ENCODE results near the gene LCN12.
A peak's percentile ranks its signal among the peaks of the same experiment; 100 is the strongest.

LCN12 gene

GRCh38 chr9:136974817-136975535 is 22.9 kb downstream of the LCN12 start:
- DNase-seq = no peak

GRCh38 chr9:136975644-136976043 is 23.6 kb downstream of the LCN12 start:
- DNase-seq = no peak

GRCh38 chr9:136977223-136977622 is 25.1 kb downstream of the LCN12 start, which contains the start of gene PTGDS:
PTGDS (plus strand) TSS chr9:136977504; CDS start chr9:136977579, 75 bp downstream.
- DNase-seq = no peak

DNA sequence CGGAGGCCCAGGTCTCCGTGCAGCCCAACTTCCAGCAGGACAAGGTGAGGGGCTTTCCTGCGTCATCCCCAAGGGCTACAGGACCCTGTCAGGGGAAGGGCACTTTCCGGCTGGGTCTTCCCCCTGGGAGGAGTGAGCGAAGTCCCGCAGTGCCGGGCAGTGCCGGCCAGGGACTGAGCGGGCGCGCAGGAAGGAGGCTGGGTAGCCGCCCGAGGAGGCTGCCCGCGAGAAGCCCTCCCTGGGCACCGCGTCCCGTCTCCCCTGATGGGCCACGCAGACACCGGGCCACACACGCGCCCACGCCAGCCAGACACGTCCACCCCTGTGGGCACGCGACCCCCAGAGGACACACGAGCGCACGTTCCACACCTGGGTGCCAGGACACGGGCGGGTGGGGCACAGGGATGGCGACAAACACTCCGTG is 25.6 kb downstream of the LCN12 start:
- no peak for DNase-seq

- DNase-seq = peak; percentile 74
Observed at GRCh38 chr9:136978073-136978864, 26.2 kb downstream of the LCN12 start.

DNA sequence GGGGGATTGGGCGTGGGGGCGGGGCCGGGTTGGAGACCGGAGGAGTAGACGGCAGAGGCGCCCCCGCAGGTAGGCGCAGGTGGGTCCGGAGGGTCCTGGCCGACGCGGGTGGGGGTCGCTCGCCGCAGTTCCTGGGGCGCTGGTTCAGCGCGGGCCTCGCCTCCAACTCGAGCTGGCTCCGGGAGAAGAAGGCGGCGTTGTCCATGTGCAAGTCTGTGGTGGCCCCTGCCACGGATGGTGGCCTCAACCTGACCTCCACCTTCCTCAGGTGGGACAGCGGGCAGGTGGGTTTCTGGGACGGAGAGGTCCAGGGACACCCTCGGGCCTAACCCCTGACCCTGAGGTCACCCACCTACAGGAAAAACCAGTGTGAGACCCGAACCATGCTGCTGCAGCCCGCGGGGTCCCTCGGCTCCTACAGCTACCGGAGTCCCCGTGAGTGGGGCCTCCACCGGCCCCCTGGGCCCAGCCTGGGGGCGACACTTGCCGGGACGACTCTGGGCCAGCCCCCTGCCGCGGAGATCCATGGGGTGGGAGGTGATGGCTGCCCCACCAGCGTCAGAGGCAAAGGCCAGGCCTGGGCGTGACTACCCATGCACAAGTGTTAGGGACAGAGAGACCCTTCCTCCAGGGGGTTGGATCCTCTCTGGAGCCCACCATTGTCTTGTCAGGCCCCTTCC is 26.9 kb downstream of the LCN12 start:
- no peak for DNase-seq

DNA sequence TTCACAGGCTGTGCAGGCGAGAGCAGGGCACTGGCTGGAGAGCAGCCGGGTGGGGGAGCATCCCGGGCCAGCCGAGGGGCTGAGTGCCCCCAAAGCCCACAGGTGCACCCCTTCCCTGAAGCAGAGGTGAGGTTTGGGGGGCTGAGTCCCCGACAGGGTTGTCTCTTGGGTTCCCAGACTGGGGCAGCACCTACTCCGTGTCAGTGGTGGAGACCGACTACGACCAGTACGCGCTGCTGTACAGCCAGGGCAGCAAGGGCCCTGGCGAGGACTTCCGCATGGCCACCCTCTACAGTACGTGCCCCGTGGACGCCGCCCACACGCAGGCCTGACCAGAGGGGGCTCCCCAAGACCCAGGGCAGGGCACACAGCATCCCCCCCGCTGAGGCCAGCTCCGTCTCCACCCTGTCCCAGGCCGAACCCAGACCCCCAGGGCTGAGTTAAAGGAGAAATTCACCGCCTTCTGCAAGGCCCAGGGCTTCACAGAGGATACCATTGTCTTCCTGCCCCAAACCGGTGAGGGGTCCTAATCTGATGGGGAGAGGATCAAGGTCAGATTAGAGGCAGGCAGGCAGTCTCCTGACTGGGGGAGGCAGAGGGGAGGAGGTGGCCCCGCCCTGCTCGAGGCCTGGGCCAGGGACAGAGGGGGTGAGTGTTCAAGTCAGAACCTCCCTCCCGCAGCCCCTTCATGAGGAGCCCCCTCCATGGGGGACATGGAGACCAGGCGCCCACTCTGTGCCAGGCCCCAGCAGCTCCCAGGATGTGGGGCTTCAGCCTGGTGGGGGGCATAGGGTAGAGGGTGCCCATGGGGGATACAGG is 27.9 kb downstream of the LCN12 start:
- no peak for DNase-seq

GRCh38 chr9:136980669-136981478 is 28.8 kb downstream of the LCN12 start:
- no peak for DNase-seq

DNA sequence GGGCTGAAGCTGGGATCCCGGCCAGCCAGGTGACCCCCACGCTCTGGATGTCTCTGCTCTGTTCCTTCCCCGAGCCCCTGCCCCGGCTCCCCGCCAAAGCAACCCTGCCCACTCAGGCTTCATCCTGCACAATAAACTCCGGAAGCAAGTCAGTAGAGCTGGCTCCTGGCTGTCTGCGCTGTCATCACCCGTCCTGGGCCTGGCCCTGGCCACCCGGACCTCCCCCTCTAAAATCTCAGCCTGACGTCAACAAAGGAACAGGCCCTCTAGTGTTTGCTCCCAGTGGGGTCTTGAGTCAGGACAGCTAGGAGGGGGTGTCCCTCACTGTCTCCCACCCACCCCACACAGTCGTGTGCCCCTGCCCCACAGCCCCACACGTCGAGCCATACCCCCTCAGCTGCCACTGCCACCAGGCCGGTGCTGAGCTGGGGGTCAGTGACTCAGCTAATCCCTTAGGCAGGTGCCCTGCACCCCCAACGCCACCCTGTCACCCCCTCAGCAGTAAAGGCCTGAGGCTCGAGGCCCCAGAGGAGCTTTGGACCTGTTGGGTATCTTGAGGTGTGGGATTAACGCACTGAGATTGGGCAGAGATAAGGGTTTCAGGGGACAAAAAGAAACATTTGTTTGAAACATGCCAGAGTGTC is 29.6 kb downstream of the LCN12 start:
- no peak for DNase-seq

DNA sequence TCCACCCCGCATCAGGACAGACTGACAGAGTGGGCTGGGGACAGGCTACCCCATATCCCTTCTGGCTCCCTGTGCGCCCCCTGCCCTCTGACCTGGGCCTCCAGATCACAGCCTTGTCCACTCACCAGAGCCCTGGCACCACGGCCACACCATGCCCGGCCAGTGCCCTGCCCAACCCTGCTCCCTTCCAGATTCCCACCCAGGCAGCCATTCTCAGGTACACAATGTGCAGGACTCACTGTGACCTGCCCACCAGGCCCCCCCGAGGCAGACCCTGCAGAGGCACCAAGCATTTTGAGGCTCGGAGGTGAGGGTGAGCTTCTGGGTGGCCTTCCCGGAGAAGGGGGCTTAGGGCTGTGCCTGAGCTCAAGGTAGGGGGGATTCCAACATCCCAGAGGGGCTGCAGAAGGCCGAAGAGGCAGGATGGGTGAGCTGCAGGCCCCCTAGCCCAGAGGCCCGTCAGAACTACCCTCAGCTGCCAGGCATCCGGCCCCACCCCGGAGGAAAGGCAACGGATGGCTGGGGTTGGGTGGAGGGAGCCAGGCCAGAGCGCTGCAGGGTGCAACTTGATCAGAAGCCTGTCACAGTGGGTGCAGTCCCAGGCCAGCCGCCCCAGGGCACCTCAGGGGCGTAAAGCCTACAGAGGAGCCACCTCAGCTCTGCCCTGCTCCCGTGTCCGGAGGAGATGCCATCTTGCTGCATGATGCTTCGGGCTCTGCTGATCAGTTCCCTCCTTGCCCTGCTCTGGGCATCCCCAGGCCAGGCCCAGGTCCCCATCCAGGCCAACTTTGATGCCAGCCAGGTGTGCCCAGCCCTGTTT is 30.4 kb downstream of the LCN12 start, which contains the start of gene LCNL1:
TSS of gene LCNL1 (plus strand) at position 762 of the 820 bp plus-strand sequence. CDS start 594 bp downstream, outside the sequence.
- DNase-seq = no peak

GRCh38 chr9:136983167-136983566 is 31.1 kb downstream of the LCN12 start:
- DNase-seq = no peak

GRCh38 chr9:136983656-136984314 is 31.7 kb downstream of the LCN12 start:
- no peak for DNase-seq

GRCh38 chr9:136984464-136985026 is 32.5 kb downstream of the LCN12 start:
- DNase-seq = no peak

DNA sequence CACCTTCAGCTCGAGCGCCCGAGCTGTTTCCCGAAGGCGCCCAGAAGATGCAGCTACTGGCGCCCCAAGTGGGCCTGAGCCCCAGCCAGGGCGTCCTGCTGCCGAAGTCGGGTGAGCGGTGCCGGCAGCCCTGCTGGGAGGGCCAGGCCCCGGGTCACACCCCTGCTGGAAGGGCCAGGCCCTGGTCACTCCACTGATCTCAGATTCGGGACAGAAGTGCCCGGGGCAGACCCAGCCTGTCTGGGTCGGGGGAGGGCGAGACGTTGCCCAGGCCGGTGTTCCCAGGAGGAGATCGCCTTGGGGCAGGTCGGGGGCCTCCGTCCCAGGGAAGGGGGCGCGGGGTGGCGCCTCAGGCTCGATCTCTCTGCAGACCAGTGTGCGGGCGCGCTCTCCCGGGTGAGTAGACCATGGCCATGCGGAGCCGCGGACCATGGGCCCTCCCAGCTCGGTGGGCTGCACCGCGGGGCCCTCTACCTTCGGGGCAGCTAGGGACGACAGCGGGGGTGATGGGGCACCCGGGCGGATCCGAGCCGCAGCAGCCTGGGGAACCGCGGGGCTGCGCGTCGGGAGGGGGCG is 33.0 kb downstream of the LCN12 start:
- no peak for DNase-seq

GRCh38 chr9:136985853-136986252 is 33.8 kb downstream of the LCN12 start:
- DNase-seq = no peak

DNA sequence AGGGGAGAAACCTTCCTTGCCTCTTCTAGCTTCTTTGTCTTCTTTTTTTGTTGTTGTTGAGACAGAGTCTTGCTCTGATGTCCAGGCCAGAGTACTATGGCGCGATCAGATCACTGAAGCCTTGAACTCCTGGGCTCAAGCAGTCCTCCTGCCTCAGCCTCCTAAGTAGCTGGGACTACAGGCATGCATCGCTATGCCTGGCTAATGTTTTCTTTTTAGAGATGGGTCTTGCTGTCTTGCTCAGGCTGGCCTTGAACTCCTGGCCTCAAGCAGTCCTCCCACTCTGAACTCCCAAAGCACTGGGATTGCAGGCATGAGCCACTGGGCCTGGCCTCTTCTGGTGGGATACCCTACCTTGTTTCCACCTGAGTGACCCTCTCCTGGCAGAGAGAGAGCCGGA is 36.8 kb downstream of the LCN12 start:
- DNase-seq = no peak

DNA sequence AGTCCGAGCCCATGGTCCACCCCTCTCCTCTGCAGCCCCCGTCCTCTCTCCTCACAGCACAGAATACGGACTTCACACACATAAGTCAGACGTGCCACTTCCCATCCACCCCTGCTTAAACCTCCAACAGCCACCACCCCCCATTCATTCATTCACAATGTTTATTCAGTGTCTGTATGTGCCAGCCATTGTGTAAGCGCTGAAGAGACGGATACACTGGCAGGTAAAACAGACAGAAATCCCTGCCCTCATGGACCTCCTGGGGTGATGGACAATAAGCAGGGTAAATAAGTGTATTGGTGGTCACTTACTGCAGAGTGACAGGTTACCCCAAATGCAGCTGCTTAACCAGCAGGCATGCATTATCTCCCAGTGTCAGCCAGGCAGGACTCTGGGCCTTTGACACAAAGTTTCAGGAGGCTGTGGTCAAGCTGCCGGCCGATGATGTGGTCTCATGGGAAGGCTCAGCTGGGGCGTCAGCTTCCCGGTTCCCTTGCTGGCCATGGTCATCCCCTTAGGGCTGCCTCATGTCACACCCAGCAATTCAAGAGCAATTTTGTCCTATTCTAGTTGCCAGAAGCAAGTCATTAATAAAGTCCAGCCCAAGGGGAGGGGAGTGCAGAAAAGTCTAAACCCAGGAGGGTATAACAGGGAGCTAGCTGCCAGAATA is 38.3 kb downstream of the LCN12 start:
- DNase-seq = peak; percentile 81
